ENCODE data around the gene PRKCA. TPM values are rescaled to one million over a fixed set of nuclear protein-coding genes. Genes with fewer than 3 reads are reported as not detected.
"Not testable (repeated sequence)": the region's sequence is repeated elsewhere in the genome, so short reads cannot be mapped to it uniquely, and the experiment has no call there.

PRKCA gene
- total RNA-seq, 3 donors from 2014 or later (not counting 1 experiment from before 2014, with no cell fraction given), result 19.6 to 29.0 (median 20.4) TPM

DNA sequence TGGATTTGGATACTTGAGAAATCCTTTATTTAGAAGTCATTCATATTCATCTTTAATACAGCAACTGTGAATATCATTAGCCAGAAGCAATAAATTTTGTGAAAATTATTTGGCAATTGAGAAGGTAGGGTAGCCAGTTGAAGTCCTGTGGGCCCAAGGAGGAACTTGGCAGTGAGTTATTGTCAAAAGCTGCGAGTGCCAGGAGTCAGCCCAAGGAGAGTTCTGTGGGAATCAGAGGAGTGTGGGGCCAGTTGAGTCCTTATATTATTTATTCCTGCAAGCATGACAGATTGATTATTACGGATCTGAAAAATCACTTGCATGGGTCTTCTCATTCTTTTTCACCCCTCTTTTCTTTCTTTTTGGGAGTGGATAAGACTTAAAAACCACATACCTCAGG, 38.3 kb downstream of the PRKCA start:
- Histone ChIP-seq H3K27me3 (ENCODE audit: control insufficient read depth, insufficient read depth, low read length) (no peaks in the 10 kb centered on the region), H3K27ac (ENCODE audit: low read length) (no peak overlapping the region), H3K4me3 (ENCODE audit: low read length) (no peak overlapping the region), H3K4me1 (ENCODE audit: control insufficient read depth, insufficient read depth, low read length) (no peaks in the 10 kb centered on the region), H3K36me3 (ENCODE audit: control insufficient read depth, insufficient read depth, low read length) (no peaks in the 10 kb centered on the region), H3K9me3 (ENCODE audit: control insufficient read depth, insufficient read depth, low read length) (no peaks in the 10 kb centered on the region)
- intact Hi-C loops (cut with micrococcal nuclease), result no loop called here
- H3K27me3 Mint-ChIP-seq (ENCODE audit: low read depth in 2 of 2), result no peaks in the 10 kb centered on the region
- H3K27ac Mint-ChIP-seq, result no peak overlapping the region
- no peaks in the 10 kb centered on the region for H3K9me3 Mint-ChIP-seq
- ATAC-seq (no peak), DNase-seq (no peak)
- H3K4me1 Mint-ChIP-seq, result peaks cover 11 to 14% of the 10 kb centered on the region in 2 donors
- no peak overlapping the region for H3K4me3 Mint-ChIP-seq
- 100% methylated on average over 1 of the region's 2 CpGs for WGBS (ENCODE audit: insufficient coverage)
- no peaks in the 10 kb centered on the region for H3K36me3 Mint-ChIP-seq
- TF ChIP-seq, protein P1, sequence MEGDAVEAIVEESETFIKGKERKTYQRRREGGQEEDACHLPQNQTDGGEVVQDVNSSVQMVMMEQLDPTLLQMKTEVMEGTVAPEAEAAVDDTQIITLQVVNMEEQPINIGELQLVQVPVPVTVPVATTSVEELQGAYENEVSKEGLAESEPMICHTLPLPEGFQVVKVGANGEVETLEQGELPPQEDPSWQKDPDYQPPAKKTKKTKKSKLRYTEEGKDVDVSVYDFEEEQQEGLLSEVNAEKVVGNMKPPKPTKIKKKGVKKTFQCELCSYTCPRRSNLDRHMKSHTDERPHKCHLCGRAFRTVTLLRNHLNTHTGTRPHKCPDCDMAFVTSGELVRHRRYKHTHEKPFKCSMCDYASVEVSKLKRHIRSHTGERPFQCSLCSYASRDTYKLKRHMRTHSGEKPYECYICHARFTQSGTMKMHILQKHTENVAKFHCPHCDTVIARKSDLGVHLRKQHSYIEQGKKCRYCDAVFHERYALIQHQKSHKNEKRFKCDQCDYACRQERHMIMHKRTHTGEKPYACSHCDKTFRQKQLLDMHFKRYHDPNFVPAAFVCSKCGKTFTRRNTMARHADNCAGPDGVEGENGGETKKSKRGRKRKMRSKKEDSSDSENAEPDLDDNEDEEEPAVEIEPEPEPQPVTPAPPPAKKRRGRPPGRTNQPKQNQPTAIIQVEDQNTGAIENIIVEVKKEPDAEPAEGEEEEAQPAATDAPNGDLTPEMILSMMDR (IDR thresholded peaks at IDR 0.05), result no peak

DNA sequence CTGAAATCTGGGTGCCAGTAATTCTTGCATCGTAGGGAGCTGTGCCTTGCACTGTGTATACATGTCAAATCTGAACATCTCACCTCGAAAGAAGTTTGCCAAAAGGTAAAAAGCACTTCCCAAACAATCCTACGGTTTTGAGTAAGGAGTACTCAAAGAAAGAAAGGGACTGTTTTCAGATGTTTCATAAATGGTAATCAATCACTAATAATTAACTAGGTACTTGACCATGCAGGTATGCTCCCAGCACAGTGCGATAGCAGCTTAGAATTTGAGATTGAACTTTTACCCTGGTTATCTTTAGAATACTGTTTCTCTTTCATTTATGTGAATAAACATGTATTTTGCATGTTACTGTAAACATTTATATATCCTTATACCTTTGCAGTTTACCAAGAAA, 39.0 kb downstream of the PRKCA start:
- H3K9me3 ChIP-seq (ENCODE audit: control insufficient read depth, insufficient read depth, low read length), result no peaks in the 10 kb centered on the region
- Mint-ChIP-seq H3K36me3 (no peaks in the 10 kb centered on the region), H3K9me3 (no peaks in the 10 kb centered on the region), H3K4me1 (peaks cover 11 to 14% of the 10 kb centered on the region in 2 donors), H3K27me3 (ENCODE audit: low read depth in 2 of 2) (no peaks in the 10 kb centered on the region), H3K4me3 (no peak overlapping the region), H3K27ac (no peak overlapping the region)
- TF ChIP-seq, protein P1 (IDR thresholded peaks at IDR 0.05), result no peak
- H3K4me3 ChIP-seq (ENCODE audit: low read length), result no peak overlapping the region
- H3K36me3 ChIP-seq (ENCODE audit: control insufficient read depth, insufficient read depth, low read length), result no peaks in the 10 kb centered on the region
- H3K27me3 ChIP-seq (ENCODE audit: control insufficient read depth, insufficient read depth, low read length), result no peaks in the 10 kb centered on the region
- no peaks in the 10 kb centered on the region for H3K4me1 ChIP-seq (ENCODE audit: control insufficient read depth, insufficient read depth, low read length)
- WGBS (ENCODE audit: insufficient coverage), result 88% methylated on average over 3 of the region's 4 CpGs
- H3K27ac ChIP-seq (ENCODE audit: low read length), result no peak overlapping the region
- DNase-seq (no peak), ATAC-seq (no peak)
- intact Hi-C loops (cut with micrococcal nuclease), result no loop called here

DNA sequence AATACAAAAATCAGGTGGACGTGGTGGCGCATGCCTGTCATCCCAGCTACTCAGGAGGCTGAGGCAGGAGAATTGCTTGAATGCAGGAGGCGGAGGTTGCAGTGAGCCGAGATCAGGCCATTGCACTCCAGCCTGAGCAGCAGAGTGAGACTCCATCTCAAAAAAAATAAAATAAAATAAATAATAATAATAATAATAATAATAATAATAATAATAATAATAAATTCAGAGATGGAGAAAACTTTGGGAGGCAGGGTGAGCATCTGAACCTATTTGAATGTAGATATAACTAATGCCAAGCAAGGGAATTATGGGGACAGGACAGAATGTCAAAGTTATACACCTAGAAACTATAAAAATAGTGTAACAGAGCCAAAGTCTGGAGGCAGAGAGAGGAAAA, 39.9 kb downstream of the PRKCA start:
- not testable (repeated sequence) for H3K27ac Mint-ChIP-seq, H3K36me3 Mint-ChIP-seq

DNA sequence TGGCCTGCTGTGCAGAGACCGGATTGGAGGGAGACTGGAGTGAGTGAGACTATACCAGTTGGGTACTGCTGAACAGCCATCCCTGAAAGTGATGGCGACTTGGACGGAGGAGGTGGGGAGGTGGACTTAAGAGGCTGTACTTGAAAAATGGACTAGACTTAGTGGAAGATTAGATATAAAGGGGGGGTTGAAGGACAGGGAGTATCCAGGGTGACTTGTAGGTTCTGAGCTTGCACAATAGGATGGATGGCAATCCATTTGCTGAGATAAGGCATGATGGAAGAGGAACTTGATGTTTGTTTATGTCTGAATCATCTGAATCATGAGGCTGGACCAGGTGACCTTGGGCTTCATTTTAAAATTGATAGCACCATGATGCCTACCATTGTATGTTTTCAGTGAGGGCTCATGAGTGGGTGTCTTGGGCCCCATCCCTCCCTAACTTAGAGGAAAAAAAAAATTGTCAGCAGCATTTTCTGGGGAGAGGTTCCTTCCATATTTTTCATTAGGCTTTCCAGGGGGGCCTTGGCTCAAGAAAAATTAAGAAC, 41.2 kb downstream of the PRKCA start:
- Mint-ChIP-seq H3K27ac (no peak overlapping the region), H3K4me3 (no peak overlapping the region)

More for the DNA sequence above, 39.9 kb downstream of the PRKCA start:
- H3K4me3 ChIP-seq (ENCODE audit: low read length); H3K36me3 ChIP-seq (ENCODE audit: control insufficient read depth, insufficient read depth, low read length); ATAC-seq; intact Hi-C loops (cut with micrococcal nuclease); H3K27me3 Mint-ChIP-seq (ENCODE audit: low read depth in 2 of 2); H3K9me3 ChIP-seq (ENCODE audit: control insufficient read depth, insufficient read depth, low read length); H3K27me3 ChIP-seq (ENCODE audit: control insufficient read depth, insufficient read depth, low read length); H3K9me3 Mint-ChIP-seq; DNase-seq; H3K4me1 ChIP-seq (ENCODE audit: control insufficient read depth, insufficient read depth, low read length); H3K27ac ChIP-seq (ENCODE audit: low read length); H3K4me3 Mint-ChIP-seq: not testable (repeated sequence)
- peaks cover 11 to 14% of the 10 kb centered on the region in 2 donors for H3K4me1 Mint-ChIP-seq
- WGBS (ENCODE audit: insufficient coverage), result 100% methylated on average over 3 of the region's 4 CpGs

More for the DNA sequence above, 41.2 kb downstream of the PRKCA start:
- Histone ChIP-seq H3K4me1 (ENCODE audit: control insufficient read depth, insufficient read depth, low read length) (no peaks in the 10 kb centered on the region), H3K36me3 (ENCODE audit: control insufficient read depth, insufficient read depth, low read length) (no peaks in the 10 kb centered on the region), H3K27me3 (ENCODE audit: control insufficient read depth, insufficient read depth, low read length) (no peaks in the 10 kb centered on the region), H3K4me3 (ENCODE audit: low read length) (no peak overlapping the region), H3K9me3 (ENCODE audit: control insufficient read depth, insufficient read depth, low read length) (no peaks in the 10 kb centered on the region), H3K27ac (ENCODE audit: low read length) (no peak overlapping the region)
- Mint-ChIP-seq H3K4me1 (peaks cover 14 to 15% of the 10 kb centered on the region in 2 donors), H3K36me3 (no peaks in the 10 kb centered on the region), H3K9me3 (no peaks in the 10 kb centered on the region), H3K27me3 (ENCODE audit: low read depth in 2 of 2) (no peaks in the 10 kb centered on the region)
- ATAC-seq (no peak), DNase-seq (no peak)
- TF ChIP-seq, protein P1 (IDR thresholded peaks at IDR 0.05), result no peak
- 100% methylated on average over 3 of the region's 3 CpGs for WGBS (ENCODE audit: insufficient coverage)
- intact Hi-C loops (cut with micrococcal nuclease), result no loop called here
